Spleen (tissue), 7 donors: Measurements from ENCODE around the gene EPHA4.

Source experiments
- POLR2AphosphoS5 ChIP-seq, 3 donors: sonication (generic); formaldehyde crosslinking; IDR thresholded peaks; one replicate each; pipeline ENCODE4 v1.5.1; 2017; ENCODE audit warnings: antibody characterized with exemption in 3 of 3
- TF ChIP-seq, protein P1 (sequence below), 11 experiments: fragments of 200-600 bp in 7 of 11; fragments of 450-650 bp in 4 of 11; sonication (generic) in 4 of 11; IDR thresholded peaks in 8 of 11; conservative IDR thresholded peaks in 3 of 11; 1 replicate in 7 of 11; 2 replicates in 4 of 11; pipeline versions ENCODE4 v1.4.0 to v1.8.0; 2016 to 2021; ENCODE audit warnings: antibody characterized with exemption in 11 of 11, inconsistent platforms in 4 of 11, mild to moderate bottlenecking in 1 of 11
- donor health status: DM: no; HTN: no; CAD: no; lungs with moderate emphysema.
- donor health status: DM: no; HTN: no; CAD: no.
- donor health status: DM: no; HTN: no; CAD: no.

DNA sequence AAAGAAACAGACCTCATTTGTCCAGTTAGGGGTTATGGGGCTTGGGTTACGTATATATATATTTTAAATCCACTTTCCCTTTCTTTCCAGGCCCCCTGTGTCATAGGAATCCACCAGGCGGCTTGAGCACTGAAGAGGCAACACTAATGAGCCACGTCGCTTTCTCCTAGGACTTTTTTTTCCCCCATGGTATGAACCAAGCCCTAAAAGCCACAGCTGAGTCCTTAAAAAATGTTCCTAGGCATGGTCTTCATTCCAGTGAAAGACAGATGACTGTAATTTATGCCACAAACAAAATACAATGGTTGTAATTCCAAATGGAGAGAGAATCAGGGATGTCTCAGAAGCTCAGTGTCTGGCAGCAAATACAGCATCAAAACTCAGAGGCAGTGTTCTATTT, 146.8 kb downstream of the EPHA4 start:
- TF ChIP-seq, protein P1, sequence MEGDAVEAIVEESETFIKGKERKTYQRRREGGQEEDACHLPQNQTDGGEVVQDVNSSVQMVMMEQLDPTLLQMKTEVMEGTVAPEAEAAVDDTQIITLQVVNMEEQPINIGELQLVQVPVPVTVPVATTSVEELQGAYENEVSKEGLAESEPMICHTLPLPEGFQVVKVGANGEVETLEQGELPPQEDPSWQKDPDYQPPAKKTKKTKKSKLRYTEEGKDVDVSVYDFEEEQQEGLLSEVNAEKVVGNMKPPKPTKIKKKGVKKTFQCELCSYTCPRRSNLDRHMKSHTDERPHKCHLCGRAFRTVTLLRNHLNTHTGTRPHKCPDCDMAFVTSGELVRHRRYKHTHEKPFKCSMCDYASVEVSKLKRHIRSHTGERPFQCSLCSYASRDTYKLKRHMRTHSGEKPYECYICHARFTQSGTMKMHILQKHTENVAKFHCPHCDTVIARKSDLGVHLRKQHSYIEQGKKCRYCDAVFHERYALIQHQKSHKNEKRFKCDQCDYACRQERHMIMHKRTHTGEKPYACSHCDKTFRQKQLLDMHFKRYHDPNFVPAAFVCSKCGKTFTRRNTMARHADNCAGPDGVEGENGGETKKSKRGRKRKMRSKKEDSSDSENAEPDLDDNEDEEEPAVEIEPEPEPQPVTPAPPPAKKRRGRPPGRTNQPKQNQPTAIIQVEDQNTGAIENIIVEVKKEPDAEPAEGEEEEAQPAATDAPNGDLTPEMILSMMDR (IDR thresholded peaks at IDR 0.05 in 8 of 11, conservative IDR thresholded peaks at IDR 0.05 in 3 of 11), result no peak
- no peak for TF ChIP-seq POLR2AphosphoS5 (IDR thresholded peaks at IDR 0.05)
